ENCODE data around the gene GPR156. TPM values are rescaled to one million over a fixed set of nuclear protein-coding genes. Genes with fewer than 3 reads are reported as not detected.
A peak's percentile ranks its signal among the peaks of the same experiment; 100 is the strongest.
"Not testable (repeated sequence)": the region's sequence is repeated elsewhere in the genome, so short reads cannot be mapped to it uniquely, and the experiment has no call there.

The GPR156 gene
- 0.93 TPM in 1 of 2 replicates, not detected in the other for total RNA-seq (2014; rRNA removed; shearing (Covaris generic); ENCODE audit: low replicate concordance)

GRCh38 chr3:120284747-120285507 lies at the start of gene GPR156:
Gene GPR156, minus strand, starts transcription at chr3:120285222. Its CDS starts 41,124 bp downstream, at chr3:120244098.
- in situ Hi-C loops (cut with HindIII; ENCODE audit: low pct_unique_long_range_greater_than_20kb, low sequenced_read_pairs), result no loop called here
- DNase-seq (ENCODE audit: low read depth), result no peak

- in situ Hi-C loops (cut with HindIII; ENCODE audit: low pct_unique_long_range_greater_than_20kb, low sequenced_read_pairs), result no loop called here
- no peak for DNase-seq (ENCODE audit: low read depth)
Observed at GRCh38 chr3:120332646-120333045, 47.6 kb upstream of the GPR156 start.

GRCh38 chr3:120331076-120331475 lies 46.1 kb upstream of the GPR156 start:
- in situ Hi-C loops (cut with HindIII; ENCODE audit: low pct_unique_long_range_greater_than_20kb, low sequenced_read_pairs), result no loop called here
- no peak for DNase-seq (ENCODE audit: low read depth)

- no peak for DNase-seq (ENCODE audit: low read depth)
- in situ Hi-C loops (cut with HindIII; ENCODE audit: low pct_unique_long_range_greater_than_20kb, low sequenced_read_pairs), result no loop called here
Observed at GRCh38 chr3:120326784-120327183, 41.8 kb upstream of the GPR156 start.

GRCh38 chr3:120324190-120324589 lies 39.2 kb upstream of the GPR156 start:
- in situ Hi-C loops (cut with HindIII; ENCODE audit: low pct_unique_long_range_greater_than_20kb, low sequenced_read_pairs), result no loop called here

GRCh38 chr3:120323761-120324160 lies 38.7 kb upstream of the GPR156 start:
- in situ Hi-C loops (cut with HindIII; ENCODE audit: low pct_unique_long_range_greater_than_20kb, low sequenced_read_pairs), result not testable (repeated sequence)
- peak; percentile 2 for DNase-seq (ENCODE audit: low read depth)

More at GRCh38 chr3:120324190-120324589, 39.2 kb upstream of the GPR156 start:
- DNase-seq (ENCODE audit: low read depth), result no peak

- no peak for DNase-seq (ENCODE audit: low read depth)
- in situ Hi-C loops (cut with HindIII; ENCODE audit: low pct_unique_long_range_greater_than_20kb, low sequenced_read_pairs), result no loop called here
Observed at GRCh38 chr3:120311863-120312794, 27.1 kb upstream of the GPR156 start.

- in situ Hi-C loops (cut with HindIII; ENCODE audit: low pct_unique_long_range_greater_than_20kb, low sequenced_read_pairs), result no loop called here
- DNase-seq (ENCODE audit: low read depth), result no peak
Observed at GRCh38 chr3:120306519-120307455, 21.8 kb upstream of the GPR156 start.

GRCh38 chr3:120304616-120305015 lies 19.6 kb upstream of the GPR156 start:
- in situ Hi-C loops (cut with HindIII; ENCODE audit: low pct_unique_long_range_greater_than_20kb, low sequenced_read_pairs), result no loop called here
- DNase-seq (ENCODE audit: low read depth), result no peak

- in situ Hi-C loops (cut with HindIII; ENCODE audit: low pct_unique_long_range_greater_than_20kb, low sequenced_read_pairs), result no loop called here
- no peak for DNase-seq (ENCODE audit: low read depth)
Observed at GRCh38 chr3:120302361-120302760, 17.3 kb upstream of the GPR156 start.

- in situ Hi-C loops (cut with HindIII; ENCODE audit: low pct_unique_long_range_greater_than_20kb, low sequenced_read_pairs), result no loop called here
- DNase-seq (ENCODE audit: low read depth), result no peak
Observed at GRCh38 chr3:120300971-120301370, 15.9 kb upstream of the GPR156 start.

GRCh38 chr3:120299403-120299802 lies 14.4 kb upstream of the GPR156 start:
- in situ Hi-C loops (cut with HindIII; ENCODE audit: low pct_unique_long_range_greater_than_20kb, low sequenced_read_pairs), result no loop called here
- DNase-seq (ENCODE audit: low read depth), result no peak

- in situ Hi-C loops (cut with HindIII; ENCODE audit: low pct_unique_long_range_greater_than_20kb, low sequenced_read_pairs), result no loop called here
- DNase-seq (ENCODE audit: low read depth), result no peak
Observed at GRCh38 chr3:120298996-120299395, 14.0 kb upstream of the GPR156 start.

GRCh38 chr3:120291552-120291951 lies 6.5 kb upstream of the GPR156 start:
- in situ Hi-C loops (cut with HindIII; ENCODE audit: low pct_unique_long_range_greater_than_20kb, low sequenced_read_pairs); DNase-seq (ENCODE audit: low read depth): not testable (repeated sequence)

GRCh38 chr3:120289636-120290035 lies 4.6 kb upstream of the GPR156 start:
- in situ Hi-C loops (cut with HindIII; ENCODE audit: low pct_unique_long_range_greater_than_20kb, low sequenced_read_pairs), result no loop called here
- DNase-seq (ENCODE audit: low read depth), result no peak

- in situ Hi-C loops (cut with HindIII; ENCODE audit: low pct_unique_long_range_greater_than_20kb, low sequenced_read_pairs), result no loop called here
- DNase-seq (ENCODE audit: low read depth), result no peak
Observed at GRCh38 chr3:120286465-120286864, 1.4 kb upstream of the GPR156 start.

- DNase-seq (ENCODE audit: low read depth), result no peak
- in situ Hi-C loops (cut with HindIII; ENCODE audit: low pct_unique_long_range_greater_than_20kb, low sequenced_read_pairs), result no loop called here
Observed at GRCh38 chr3:120285508-120285841, 453 bp upstream of the GPR156 start.

- in situ Hi-C loops (cut with HindIII; ENCODE audit: low pct_unique_long_range_greater_than_20kb, low sequenced_read_pairs), result no loop called here
- DNase-seq (ENCODE audit: low read depth), result no peak
Observed at GRCh38 chr3:120281261-120281660, 3.8 kb downstream of the GPR156 start.

Data from Caki2 (cell line).